SK-N-MC (cell line): ENCODE measurements around the gene LAT.

ENCODE experiments used
- EZH2 ChIP-seq: fragments of 200-600 bp; sonication (generic); IDR thresholded peaks from one replicate; pipeline ENCODE4 v1.6.1; 2017; ENCODE audit warnings: antibody characterized with exemption
- POLR2AphosphoS5 ChIP-seq: IDR thresholded peaks from 2 replicates; pipeline ENCODE4 v1.6.1; 2012; ENCODE audit warnings: mild to moderate bottlenecking, low read depth, low read length, borderline replicate concordance

DNA sequence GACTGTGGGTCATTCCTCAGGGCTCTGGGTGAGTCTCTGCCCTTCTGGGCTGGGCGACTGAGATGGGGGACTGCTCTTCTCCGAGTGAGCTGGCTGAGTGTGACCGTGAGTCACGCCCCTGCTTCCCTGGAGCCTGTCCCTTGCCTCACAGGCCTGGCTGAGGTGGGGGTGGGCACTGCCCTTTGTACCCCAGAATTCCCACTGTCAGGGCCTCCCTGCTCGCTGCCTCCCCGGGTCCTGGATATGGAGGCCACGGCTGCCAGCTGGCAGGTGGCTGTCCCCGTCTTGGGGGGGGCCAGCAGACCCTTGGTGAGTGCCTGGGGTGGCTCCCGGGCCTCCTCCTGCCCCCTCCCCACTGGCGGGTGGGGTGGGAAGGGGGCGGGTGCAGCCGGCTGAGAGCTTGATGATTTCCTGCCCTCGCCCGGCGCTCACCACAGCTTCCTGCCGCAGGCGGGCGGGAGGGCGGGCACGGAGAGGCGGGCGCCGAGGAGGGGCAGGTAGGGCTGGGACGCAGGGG, at the start of gene LAT:
- TF ChIP-seq POLR2AphosphoS5 (no peak), EZH2 (no peak)
